GM10248 (cell line): ENCODE results near the gene CTSZ.

ENCODE experiments used
- CTCF ChIA-PET: fragments of 300-600 bp; sonication (Branson Sonifier 250); formaldehyde crosslinking; extraction: SDS; loops from one replicate; lab custom pipeline; 2021; ENCODE audit warnings: antibody characterized with exemption; lab: Yijun Ruan, JAX
- POLR2A ChIA-PET: fragments of 350-650 bp; sonication (Branson Sonifier 250); formaldehyde crosslinking; extraction: SDS; loops from one replicate; lab custom pipeline; 2020; ENCODE audit warnings: antibody characterized with exemption; lab: Yijun Ruan, JAX
- DNase-seq: peaks from one replicate; pipeline ENCODE4 v3.0.0; 2012; ENCODE audit errors: extremely low spot score
- TF ChIP-seq, protein P1 (sequence below): IDR thresholded peaks from 2 replicates; pipeline ENCODE4 v1.5.1; 2012; ENCODE audit warnings: mild to moderate bottlenecking, low read depth; ENCODE audit errors: extremely low read depth, missing control alignments, control extremely low read depth

CTSZ gene

DNA sequence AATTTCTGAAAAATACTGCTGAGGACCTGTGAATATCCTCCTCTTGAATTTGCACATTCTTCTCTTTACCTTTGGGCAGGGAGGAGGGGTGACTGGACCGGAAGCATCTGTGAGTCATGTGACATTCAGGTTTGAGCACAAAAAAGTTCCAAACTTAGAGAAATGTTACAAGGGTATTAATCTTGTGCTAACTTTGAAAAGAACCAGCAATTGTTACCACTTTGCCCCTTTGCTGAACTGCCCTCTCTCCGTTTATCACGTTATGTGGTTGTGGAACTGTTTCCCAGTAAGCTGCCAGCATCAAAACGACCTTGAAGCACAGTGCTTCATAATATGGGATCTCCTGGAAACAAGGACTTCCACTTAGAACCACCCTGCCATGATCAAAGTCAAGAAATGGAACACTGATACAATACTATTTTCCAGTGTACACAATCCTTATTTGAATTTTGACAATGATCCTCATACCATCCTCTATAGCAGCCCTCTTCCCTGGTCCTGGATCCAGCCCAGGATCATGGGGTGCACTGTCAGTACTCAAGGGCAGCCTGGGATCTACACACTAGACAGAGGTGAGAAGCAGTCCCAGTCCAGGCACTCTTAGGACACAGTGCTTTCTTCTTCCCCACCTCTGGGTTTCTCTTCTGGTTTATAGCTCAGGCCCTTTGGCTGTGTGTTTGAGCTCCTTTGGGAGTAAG, 9.9 kb upstream of the CTSZ start:
- ChIA-PET POLR2A (interaction anchor here (1.0 to 1.9 kb wide), 3 partner anchors 9 to 128 kb away, joined by 3 to 8 read pairs (median 4); partner anchors contain the start of gene ATP5F1E), CTCF (interaction anchor here (1.3 to 3.5 kb wide), 4 partner anchors 8 to 17 kb away, joined by 4 to 10 read pairs (median 7); partner anchors contain the start of gene ATP5F1E)
- TF ChIP-seq, protein P1, sequence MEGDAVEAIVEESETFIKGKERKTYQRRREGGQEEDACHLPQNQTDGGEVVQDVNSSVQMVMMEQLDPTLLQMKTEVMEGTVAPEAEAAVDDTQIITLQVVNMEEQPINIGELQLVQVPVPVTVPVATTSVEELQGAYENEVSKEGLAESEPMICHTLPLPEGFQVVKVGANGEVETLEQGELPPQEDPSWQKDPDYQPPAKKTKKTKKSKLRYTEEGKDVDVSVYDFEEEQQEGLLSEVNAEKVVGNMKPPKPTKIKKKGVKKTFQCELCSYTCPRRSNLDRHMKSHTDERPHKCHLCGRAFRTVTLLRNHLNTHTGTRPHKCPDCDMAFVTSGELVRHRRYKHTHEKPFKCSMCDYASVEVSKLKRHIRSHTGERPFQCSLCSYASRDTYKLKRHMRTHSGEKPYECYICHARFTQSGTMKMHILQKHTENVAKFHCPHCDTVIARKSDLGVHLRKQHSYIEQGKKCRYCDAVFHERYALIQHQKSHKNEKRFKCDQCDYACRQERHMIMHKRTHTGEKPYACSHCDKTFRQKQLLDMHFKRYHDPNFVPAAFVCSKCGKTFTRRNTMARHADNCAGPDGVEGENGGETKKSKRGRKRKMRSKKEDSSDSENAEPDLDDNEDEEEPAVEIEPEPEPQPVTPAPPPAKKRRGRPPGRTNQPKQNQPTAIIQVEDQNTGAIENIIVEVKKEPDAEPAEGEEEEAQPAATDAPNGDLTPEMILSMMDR: no peak
- no peak for DNase-seq

DNA sequence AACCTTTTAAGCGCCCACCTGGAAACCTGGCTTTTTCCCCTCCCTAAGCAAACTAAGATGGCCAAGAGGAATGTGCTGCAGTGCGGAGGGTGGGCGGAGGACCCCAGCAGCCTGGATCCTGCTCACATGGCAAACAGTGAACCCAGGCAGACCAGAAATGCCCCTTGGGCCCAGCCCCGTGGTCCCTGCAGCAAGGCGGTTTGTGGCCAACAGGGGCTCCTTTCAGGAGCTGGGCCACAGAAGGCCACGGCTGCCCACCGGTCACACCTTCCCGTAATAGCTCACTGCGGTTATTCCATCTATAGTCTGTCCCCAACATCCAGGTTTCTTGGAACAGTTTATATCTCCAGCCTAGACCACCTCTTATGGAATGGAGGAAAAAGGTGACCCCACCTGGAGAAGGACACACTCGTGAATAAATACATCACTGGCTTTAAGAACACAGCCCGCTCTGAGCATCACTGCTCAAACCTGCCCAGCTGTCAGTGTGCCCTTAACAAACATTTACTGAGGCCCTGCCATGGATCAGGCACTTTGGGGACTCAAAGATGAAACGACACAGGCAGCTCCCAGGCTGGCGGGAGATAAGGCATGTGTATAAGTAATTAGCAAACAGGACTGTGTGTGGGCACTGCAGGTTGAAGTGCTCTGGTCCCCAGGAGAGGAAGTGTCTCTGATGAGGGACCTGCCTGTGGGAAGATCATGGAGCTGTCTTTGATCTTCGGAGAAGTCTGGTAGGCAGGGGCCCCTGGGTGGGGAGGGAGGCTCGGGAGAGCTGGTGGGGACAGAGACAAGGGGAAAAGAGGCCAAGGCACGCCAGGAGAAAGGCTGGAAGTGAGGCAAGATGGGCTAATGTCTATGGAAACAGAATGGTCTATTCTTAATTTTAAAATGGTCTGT, 9.0 kb upstream of the CTSZ start:
- TF ChIP-seq, protein P1: no peak
- ChIA-PET POLR2A (interaction anchor here (1.9 kb wide), 1 partner anchor 127 kb away, joined by 8 read pairs; no protein-coding TSS in a partner anchor), CTCF (interaction anchor here (1.5 to 3.5 kb wide), 2 partner anchors 9 to 16 kb away, joined by 5 to 10 read pairs; partner anchors contain the start of gene ATP5F1E)
- no peak for DNase-seq

DNA sequence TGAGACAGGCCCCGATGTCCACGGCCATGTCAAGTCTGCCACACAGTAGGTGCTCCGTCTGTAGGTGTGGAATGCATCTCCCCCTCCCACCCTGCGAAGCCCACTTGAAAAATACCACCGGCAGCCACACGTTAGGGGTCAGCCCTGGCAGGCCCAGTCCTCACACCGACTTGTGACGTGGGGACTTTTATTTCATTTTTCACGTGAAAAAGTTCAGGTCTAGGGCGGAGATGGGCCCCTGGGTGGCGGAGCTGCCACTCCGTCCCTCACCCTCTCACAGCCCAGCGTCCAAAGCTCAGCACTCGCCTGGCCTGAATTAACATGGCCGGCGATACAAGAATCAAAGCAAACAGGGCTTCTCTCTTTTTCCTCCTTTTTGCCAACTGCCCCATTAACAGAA, 8.4 kb upstream of the CTSZ start:
- TF ChIP-seq, protein P1: no peak
- ChIA-PET POLR2A (no interaction called here), CTCF (interaction anchor here (1.2 to 1.5 kb wide), 2 partner anchors 10 kb away, joined by 3 to 5 read pairs; no protein-coding TSS in a partner anchor)
- DNase-seq: no peak

DNA sequence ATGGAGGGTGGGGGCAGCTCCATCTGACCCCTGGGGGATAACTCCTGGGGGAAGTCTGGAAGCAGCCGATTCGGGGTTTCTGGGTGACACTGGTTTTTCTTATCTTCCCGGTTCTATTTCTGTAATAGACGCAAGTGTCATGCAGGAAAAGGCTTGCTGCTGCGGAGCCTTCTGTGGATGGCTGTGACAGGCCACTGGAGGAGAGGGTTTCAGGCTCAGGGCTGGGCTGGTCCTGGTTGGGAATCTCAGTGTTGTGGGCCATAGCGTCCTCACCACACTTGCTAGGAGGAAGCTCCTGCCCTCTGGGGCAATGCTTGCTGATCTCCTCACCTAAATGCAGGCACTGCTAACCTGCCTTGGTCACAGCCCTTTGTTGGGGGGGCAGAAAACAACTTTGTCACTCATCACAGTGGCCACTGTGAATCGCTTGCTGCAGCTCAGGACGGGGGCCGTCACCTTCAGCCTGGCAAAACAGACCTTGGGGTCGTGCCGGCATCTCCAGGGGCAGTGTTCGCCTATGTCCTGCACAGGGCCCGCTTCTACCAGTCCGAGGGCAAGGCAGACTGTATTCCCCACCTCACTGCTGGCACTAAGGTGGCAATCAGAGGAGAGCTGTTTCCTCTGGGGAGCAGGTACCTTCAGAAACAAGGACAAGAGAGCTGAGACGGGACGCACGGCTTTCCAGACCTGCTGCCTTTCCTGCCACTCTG, 7.8 kb upstream of the CTSZ start:
- ChIA-PET CTCF (interaction anchor here (1.0 to 1.2 kb wide), 2 partner anchors 9 to 11 kb away, joined by 3 read pairs; no protein-coding TSS in a partner anchor), POLR2A (no interaction called here)
- DNase-seq: no peak
- TF ChIP-seq, protein P1: no peak

DNA sequence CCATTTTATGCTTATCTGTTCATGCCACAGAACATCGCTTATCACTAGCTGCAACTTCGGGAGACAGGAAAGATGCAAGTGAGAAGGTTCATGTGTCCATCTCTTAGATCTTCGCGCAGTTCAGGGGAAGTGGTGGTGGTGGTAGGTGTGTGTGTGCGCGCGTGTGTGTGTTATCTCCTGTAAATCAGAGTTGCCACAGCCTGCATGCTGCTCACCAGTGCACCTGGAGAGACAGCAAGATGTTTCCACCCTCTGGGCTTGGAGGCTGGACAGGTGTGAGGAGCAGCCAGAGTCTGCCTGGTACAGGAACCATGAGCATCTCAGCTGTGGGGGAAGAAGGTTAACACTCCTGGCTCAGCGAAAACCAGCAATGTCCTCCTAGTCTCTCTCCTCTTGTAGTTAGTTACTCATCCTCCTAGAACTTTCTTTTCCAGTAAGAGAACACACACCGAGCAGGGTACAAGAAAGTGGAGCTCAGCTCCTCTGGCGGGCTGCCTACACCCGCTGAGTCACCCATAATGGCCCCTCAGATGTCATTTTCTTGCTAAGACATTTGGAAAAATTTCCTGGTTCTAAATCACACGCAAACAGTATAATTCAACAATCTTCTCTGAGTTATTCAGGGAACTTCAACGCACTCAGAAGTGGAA, 7.0 kb upstream of the CTSZ start:
- POLR2A ChIA-PET: no interaction called here
- TF ChIP-seq, protein P1: no peak
- no peak for DNase-seq
- CTCF ChIA-PET: interaction anchor here (1.0 to 1.2 kb wide), 2 partner anchors 10 to 11 kb away, joined by 3 read pairs; no protein-coding TSS in a partner anchor
